ENCODE results near the gene CDK6.

DNA sequence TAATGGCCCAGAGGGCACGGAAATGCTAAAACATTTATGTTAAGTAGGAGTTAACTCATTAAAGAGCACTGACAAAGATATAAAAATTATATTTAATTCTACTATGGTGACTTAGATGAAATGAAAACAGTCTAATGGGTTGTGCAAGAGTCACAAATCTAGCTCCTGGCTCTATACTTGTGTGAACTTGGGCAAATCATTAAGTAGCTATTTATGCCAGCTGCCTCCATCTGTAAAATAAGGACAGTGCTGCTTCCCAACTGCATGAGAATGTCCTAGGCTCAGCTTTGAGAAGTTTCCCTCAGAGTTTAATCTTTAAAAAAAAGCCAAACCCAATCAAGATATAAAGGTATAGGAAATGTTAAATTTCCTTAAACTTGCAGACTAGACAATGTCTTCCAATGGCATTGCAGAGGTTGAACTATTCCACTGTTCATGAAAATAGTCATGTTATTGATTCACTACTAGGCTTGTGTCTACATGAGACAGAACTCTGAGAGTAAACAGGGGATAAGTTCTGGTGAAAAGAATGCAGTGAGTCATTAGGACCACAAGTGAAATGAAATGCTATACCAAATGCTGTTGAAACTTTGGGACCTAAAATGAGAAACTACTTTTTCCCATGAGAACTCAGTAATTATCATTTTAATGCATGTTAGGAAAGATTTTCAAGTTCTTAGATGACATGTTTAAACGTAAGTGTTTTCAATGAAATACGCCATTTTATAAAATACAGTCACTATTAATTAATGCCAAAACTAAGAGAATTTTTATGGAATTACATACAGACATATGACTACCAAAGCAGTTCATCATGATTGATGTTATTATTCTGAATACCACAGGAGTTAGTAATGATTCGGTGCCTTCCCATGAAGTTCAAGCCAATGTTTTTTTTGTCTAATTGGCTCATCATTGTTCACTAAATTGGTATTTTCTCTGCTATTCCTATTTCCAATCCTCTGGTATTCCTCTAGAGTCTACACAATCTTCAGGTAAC, 84.2 kb downstream of the CDK6 start:
- TF ChIP-seq, protein P1, sequence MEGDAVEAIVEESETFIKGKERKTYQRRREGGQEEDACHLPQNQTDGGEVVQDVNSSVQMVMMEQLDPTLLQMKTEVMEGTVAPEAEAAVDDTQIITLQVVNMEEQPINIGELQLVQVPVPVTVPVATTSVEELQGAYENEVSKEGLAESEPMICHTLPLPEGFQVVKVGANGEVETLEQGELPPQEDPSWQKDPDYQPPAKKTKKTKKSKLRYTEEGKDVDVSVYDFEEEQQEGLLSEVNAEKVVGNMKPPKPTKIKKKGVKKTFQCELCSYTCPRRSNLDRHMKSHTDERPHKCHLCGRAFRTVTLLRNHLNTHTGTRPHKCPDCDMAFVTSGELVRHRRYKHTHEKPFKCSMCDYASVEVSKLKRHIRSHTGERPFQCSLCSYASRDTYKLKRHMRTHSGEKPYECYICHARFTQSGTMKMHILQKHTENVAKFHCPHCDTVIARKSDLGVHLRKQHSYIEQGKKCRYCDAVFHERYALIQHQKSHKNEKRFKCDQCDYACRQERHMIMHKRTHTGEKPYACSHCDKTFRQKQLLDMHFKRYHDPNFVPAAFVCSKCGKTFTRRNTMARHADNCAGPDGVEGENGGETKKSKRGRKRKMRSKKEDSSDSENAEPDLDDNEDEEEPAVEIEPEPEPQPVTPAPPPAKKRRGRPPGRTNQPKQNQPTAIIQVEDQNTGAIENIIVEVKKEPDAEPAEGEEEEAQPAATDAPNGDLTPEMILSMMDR (conservative IDR thresholded peaks at IDR 0.05 in 1 of 2, IDR thresholded peaks at IDR 0.05 in 1 of 2; ENCODE audit: extremely low read depth in 1 of 2, insufficient read depth in 1 of 2, low read depth in 1 of 2, low read length in 2 of 2): no peak
- no peak for TF ChIP-seq EZH2 (IDR thresholded peaks at IDR 0.05; ENCODE audit: borderline replicate concordance, low read length)

All from mammary epithelial cell (primary cell).